MM.1S (cell line): ENCODE results near the gene EGFL7.

ENCODE experiments used
- EZH2 ChIP-seq: fragments of 300-600 bp; sonication (generic); optimal IDR thresholded peaks from 2 replicates; pipeline ENCODE3; 2017; ENCODE audit warnings: low read depth, mild to moderate bottlenecking, antibody characterized with exemption, low read length, mixed read lengths
- EZH2phosphoT487 ChIP-seq: fragments of 300-600 bp; sonication (generic); IDR thresholded peaks from 2 replicates; pipeline ENCODE4 v1.6.1; 2018; ENCODE audit warnings: antibody characterized with exemption, low read length
- TF ChIP-seq, protein P1 (sequence below): fragments of 300-600 bp; sonication (generic); IDR thresholded peaks from 2 replicates; pipeline ENCODE4 v1.5.1; 2016; ENCODE audit warnings: antibody characterized with exemption, low read length, mixed read lengths

DNA sequence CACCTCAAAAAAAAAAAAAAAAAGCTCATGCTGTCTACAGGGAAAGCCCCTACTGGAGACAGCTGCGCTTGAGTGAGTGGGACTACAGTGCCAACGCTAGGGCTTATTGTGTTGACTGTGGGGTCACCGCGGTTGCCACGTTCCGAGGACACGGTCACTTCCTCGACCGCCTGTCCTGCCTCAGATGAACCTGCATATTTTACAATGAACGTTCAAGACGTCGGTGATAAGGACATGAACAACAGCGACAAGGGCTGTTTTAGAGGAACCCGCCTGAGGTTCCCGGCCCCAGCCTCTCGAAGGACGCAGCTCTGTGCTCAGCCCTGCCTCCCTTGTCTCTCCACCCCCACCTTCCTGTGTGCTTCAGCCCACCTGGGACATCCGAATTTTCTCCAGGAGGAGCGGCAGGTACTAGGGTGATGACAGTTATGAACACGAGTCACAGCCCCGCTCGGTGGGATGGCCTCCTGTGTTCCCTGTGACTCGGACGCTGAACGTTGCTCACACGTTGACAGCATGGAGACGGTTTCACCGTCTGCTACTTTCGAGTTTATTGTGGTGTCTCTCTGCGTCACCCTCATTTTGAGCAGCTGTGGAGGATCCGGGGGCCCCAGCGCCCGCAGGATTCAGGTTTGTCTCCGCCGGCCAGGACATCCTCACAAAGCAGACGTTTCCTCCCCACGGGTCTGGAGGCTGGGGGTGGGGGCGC is 38.4 kb downstream of the EGFL7 start:
- TF ChIP-seq EZH2 (no peak), EZH2phosphoT487 (no peak)
- TF ChIP-seq, protein P1, sequence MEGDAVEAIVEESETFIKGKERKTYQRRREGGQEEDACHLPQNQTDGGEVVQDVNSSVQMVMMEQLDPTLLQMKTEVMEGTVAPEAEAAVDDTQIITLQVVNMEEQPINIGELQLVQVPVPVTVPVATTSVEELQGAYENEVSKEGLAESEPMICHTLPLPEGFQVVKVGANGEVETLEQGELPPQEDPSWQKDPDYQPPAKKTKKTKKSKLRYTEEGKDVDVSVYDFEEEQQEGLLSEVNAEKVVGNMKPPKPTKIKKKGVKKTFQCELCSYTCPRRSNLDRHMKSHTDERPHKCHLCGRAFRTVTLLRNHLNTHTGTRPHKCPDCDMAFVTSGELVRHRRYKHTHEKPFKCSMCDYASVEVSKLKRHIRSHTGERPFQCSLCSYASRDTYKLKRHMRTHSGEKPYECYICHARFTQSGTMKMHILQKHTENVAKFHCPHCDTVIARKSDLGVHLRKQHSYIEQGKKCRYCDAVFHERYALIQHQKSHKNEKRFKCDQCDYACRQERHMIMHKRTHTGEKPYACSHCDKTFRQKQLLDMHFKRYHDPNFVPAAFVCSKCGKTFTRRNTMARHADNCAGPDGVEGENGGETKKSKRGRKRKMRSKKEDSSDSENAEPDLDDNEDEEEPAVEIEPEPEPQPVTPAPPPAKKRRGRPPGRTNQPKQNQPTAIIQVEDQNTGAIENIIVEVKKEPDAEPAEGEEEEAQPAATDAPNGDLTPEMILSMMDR, result no peak
